ENCODE results near the gene CHAF1A.

Gene CHAF1A

GRCh38 chr19:4413588-4413987, 11.1 kb downstream of the CHAF1A start:
- no peak for DNase-seq

- DNase-seq = no peak
Measured at GRCh38 chr19:4414144-4414799, 11.8 kb downstream of the CHAF1A start.

- no peak for DNase-seq
Measured at GRCh38 chr19:4414800-4415321, 12.4 kb downstream of the CHAF1A start.

- DNase-seq = no peak
Measured at GRCh38 chr19:4415352-4415751, 12.9 kb downstream of the CHAF1A start.

DNA sequence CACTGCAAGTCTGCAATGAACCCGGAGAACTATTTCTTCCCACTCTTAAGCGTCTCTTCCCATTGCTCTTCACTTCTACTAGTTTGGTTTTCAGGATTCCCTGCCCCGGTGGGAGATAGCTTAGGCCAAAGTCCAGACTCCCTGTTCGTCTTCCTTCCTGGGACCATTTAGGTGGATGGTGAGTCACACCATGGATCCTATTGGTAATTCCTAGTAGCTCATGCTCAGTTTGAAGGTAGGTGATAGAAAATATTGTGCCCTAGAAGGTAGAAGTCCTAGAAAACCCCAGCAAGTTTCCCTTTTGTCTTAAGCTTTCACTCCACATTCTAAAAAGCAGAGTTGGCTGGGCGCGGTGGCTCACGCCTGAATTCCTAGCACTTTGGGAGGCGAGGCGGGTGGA, 13.8 kb downstream of the CHAF1A start:
- DNase-seq = no peak

- no peak for DNase-seq
Measured at GRCh38 chr19:4423416-4424126, 21.1 kb downstream of the CHAF1A start.

DNA sequence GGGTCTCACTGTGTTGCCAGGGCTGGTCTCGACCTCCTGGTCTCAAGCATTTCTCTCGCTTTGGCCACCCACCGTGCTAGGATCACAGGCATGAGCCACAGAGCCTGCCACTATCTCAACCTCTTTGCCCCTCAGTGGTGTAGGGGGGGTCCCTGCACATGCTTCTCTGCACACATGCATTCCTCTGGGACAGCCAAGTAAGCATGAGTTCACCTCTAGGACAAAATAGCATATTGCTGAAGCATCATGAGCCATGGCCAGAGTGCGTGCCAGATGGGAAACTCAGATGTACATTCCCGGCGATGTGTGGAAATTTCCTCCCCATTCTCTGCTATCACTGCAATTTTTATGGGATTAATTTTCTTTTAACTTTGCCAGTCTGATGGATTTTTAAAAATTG, 23.1 kb downstream of the CHAF1A start:
- DNase-seq = no peak

- no peak for DNase-seq
Measured at GRCh38 chr19:4428326-4428975, 26.0 kb downstream of the CHAF1A start.

DNA sequence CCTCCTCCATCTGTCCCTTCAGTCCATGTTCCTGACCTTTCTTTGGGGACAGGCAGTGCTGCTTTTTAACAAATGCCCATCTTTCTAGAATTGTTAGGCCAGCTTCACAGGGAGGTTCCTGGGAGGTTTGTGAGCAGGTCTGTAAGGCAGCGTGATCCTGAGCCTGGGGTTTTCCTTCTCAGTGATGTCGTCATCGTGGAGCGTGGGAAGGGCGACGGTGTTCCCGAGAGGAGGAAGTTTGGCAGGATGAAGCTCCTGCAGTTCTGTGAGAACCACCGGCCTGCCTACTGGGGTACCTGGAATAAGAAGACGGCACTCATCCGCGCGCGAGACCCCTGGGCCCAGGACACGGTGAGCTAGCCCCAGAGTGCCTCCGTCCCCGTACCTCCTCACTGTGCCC, 26.8 kb downstream of the CHAF1A start:
- DNase-seq = no peak

DNA sequence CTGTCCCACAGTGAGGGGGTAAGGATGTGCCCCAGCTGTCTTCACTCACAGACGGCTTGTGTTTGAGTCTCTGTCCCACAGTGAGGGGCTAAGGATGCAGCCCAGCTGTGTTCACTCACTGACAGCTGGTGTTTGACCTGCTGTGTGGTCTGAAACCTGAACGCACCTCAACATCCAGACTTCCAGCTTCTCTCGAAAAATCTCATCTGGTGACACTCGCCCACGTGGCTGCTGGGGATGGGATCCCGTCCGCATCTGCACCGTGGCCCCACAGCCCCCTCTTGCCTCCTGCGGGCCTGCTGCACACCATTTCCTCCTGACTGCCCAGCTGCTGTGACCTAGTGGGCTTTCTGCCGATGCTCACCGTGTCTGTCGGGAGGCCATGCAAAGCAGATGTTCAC, 27.3 kb downstream of the CHAF1A start:
- no peak for DNase-seq

- DNase-seq = no peak
Measured at GRCh38 chr19:4430760-4431159, 28.3 kb downstream of the CHAF1A start.

DNA sequence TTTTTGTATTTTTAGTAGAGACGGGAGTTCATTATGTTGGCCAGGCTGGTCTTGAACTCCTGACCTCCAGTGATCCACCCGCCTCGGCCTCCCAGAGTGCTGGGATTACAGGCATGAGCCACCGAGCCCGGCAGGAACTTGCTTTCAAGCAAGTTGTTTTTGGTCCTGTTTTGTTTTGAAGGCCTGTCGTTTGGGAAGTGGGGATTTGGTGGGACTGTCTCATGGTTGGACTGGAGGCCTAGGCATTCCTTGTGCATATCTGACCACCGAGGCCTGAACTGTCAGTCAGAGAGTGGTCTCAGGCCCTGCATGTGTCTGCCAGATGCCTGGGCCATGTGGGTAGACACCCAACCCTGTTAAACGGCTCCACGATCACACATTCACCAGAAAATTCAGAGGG, 28.9 kb downstream of the CHAF1A start:
- DNase-seq = no peak

- DNase-seq = no peak
Measured at GRCh38 chr19:4431808-4432674, 29.6 kb downstream of the CHAF1A start.

- no peak for DNase-seq
Measured at GRCh38 chr19:4432918-4433506, 30.6 kb downstream of the CHAF1A start.

GRCh38 chr19:4434391-4434790, 32.0 kb downstream of the CHAF1A start:
- no peak for DNase-seq

DNA sequence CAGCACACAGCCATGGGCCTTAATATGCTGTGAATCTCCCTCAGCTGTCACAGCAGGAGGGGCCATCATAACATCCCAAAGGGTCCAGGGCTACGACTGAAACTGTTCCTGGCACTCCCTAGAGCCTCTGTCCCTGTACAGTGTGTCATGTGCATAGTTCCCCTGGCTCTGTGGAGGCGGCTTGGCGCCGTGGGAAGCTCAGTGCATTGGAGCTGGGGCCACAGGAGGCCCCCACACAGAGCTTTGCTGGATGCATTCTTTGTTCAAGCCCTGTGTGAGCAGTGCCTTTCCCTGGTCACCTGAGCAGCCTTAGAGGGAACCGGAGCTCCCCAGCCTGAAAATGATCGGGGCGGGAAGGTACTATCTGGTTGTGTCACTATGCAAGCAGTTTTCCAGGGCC, 33.8 kb downstream of the CHAF1A start:
- DNase-seq = no peak

DNA sequence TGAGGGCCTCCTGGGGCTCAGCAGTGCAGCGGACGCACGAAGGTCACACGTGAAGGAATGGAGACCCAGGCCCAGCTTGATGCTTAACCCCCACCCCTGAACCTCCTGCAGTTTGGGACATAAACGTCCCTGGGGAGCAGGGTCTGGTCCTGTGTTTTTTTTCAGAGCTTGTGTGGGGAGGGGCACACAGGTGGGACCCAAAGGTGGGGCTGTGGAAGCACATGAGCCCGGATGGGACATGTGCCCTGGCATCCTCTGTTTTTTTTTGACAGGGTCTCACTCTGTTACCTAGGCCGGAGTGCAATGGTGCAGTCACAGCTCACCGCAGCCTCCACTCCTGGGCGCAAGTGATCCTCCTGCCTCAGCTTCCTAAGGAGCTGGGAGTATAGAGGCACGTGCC, 34.7 kb downstream of the CHAF1A start:
- no peak for DNase-seq

DNA sequence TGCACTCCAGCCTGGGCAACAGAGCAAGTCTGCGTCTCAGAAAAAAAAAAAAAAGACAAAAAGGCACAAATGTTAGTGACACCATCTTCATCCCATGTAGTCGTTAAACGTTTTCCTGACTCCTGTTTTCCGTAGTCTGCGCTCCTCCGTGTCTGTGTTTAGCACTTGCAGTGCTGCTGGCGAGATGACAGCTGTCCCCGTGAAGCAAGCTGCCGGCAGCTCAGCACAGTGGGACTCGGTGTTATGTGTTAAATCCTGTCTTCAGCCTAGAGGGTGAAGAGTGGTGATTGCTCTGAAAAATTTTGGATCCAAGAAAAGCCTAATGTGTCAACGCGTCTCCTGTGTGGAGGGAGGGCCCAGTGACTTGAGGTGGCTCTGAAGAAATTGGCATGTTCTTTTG, 36.8 kb downstream of the CHAF1A start:
- DNase-seq = no peak

DNA sequence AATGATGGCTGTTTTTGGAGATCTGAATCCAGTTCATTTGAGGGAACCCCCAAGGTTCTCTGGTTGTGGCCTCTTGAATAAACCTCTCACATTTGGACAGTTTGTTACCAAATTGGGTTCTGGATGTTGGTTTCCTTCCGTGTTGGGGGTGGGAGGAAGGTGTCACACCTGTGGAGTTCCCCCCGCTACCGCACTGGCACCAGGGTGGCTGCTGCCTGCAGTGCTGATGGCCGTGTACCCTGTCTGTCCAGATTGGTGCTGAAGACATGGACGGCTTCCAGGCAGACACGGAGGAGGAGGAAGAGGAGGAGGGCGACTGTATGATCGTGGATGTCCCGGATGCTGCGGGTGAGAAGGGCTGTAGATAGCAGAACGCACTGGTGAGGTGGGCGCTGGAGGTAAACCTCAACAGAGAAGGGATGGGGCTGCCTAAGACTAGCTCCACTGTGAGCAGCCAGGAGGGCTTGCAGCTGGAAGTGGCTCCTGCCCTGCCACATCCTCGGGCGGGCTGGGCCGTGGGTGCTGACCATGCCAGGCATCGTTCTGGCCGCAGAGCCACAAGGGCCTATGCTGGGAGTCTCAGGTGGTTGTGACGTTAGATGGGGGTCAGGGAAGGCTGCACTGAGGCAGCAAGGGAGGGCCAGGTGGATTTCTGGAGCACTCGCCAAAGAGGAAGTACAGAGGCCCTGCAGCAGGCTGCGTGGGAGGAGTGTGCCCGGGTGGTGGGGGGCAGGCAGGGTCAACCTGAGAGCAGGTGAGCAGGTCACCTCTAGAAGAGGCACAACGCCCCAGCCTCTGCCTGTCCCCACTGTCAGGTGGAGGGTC, 39.8 kb downstream of the CHAF1A start:
- no peak for DNase-seq

GRCh38 chr19:4442819-4443146, 40.3 kb downstream of the CHAF1A start:
- DNase-seq = no peak

DNA sequence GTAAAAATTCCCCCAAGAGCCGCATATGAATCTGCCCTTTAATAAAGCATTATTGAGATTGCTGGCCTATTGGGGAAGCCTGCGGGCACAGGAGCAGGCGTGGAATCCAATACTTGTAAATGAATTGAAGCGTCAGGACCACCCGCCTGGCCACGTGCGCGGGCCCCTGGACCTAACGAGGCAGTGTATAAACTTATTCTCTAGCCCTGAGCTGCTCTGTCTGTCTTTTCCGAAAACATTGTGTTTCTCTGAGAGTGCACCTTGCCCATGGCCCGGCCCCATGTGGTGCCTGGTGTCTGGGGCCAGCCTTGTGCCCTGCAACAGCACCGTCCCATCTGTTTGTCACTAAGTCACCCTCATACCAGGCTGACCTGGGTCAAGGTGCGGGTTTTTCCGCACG, 40.7 kb downstream of the CHAF1A start:
- no peak for DNase-seq
